GM12892 (cell line): ENCODE measurements around the gene MAP3K19. TPM values are rescaled to one million over a fixed set of nuclear protein-coding genes. Genes with fewer than 3 reads are reported as not detected.
"Not testable (repeated sequence)": the region's sequence is repeated elsewhere in the genome, so short reads cannot be mapped to it uniquely, and the experiment has no call there.

ENCODE experiments used
- DNase-seq: peaks from one replicate; pipeline ENCODE4 v3.0.0; 2011; ENCODE audit not compliant: insufficient read length
- FAIRE-seq: peaks from 2 replicates; lab custom pipeline; 2011; peaks lifted over from hg19 to GRCh38; lab: Jason Lieb, UNC
- POLR2A ChIP-seq: IDR thresholded peaks from 2 replicates; pipeline ENCODE4 v1.6.1; 2011; ENCODE audit warnings: low read depth, low read length, control low read depth
- POLR2AphosphoS5 ChIP-seq: IDR thresholded peaks from 2 replicates; pipeline ENCODE4 v1.6.1; 2011; ENCODE audit warnings: low read depth, low read length, control low read depth
- TAF1 ChIP-seq: IDR thresholded peaks from 2 replicates; pipeline ENCODE4 v1.6.1; 2011; ENCODE audit warnings: low read depth, mild to moderate bottlenecking, control low read depth, low read length, borderline replicate concordance
- polyA plus RNA-seq: library from polyadenylated mRNA; unstranded; fragments of >200 nt; gene quantifications from one replicate; pipeline ENCODE4 v1.2.1, GENCODE V29; 2012; ENCODE audit warnings: missing spikeins, inconsistent platforms; ENCODE audit not compliant: missing spikeins

MAP3K19 gene, protein sequence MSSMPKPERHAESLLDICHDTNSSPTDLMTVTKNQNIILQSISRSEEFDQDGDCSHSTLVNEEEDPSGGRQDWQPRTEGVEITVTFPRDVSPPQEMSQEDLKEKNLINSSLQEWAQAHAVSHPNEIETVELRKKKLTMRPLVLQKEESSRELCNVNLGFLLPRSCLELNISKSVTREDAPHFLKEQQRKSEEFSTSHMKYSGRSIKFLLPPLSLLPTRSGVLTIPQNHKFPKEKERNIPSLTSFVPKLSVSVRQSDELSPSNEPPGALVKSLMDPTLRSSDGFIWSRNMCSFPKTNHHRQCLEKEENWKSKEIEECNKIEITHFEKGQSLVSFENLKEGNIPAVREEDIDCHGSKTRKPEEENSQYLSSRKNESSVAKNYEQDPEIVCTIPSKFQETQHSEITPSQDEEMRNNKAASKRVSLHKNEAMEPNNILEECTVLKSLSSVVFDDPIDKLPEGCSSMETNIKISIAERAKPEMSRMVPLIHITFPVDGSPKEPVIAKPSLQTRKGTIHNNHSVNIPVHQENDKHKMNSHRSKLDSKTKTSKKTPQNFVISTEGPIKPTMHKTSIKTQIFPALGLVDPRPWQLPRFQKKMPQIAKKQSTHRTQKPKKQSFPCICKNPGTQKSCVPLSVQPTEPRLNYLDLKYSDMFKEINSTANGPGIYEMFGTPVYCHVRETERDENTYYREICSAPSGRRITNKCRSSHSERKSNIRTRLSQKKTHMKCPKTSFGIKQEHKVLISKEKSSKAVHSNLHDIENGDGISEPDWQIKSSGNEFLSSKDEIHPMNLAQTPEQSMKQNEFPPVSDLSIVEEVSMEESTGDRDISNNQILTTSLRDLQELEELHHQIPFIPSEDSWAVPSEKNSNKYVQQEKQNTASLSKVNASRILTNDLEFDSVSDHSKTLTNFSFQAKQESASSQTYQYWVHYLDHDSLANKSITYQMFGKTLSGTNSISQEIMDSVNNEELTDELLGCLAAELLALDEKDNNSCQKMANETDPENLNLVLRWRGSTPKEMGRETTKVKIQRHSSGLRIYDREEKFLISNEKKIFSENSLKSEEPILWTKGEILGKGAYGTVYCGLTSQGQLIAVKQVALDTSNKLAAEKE (N-terminal part only)
- 0.28 TPM for polyA plus RNA-seq

DNA sequence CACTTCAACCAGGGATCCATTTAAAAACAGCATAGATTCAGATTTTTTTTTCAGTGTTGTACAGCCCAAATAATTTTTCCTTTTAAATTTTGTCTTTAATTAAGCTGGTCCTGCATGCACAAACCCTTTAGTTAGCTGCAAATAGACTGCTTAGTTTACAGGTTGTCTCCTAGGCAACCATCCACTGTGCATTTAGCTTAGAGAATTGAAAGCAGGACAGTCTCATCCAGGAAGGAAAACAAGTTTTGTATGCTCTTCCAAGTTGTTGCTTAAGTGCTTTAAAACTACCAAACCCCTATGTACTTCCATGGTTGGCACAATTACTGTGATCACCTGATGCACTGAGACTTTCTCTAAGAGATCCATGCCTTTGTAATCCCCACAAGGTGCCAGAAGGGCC, at the start of gene MAP3K19:
MAP3K19 (minus strand) TSS at position 148 of the 400 bp plus-strand sequence. CDS start 22,800 bp downstream, outside the sequence.
- DNase-seq, result no peak
- TF ChIP-seq TAF1 (no peak), POLR2AphosphoS5 (no peak), POLR2A (no peak)
- FAIRE-seq, result no peak

DNA sequence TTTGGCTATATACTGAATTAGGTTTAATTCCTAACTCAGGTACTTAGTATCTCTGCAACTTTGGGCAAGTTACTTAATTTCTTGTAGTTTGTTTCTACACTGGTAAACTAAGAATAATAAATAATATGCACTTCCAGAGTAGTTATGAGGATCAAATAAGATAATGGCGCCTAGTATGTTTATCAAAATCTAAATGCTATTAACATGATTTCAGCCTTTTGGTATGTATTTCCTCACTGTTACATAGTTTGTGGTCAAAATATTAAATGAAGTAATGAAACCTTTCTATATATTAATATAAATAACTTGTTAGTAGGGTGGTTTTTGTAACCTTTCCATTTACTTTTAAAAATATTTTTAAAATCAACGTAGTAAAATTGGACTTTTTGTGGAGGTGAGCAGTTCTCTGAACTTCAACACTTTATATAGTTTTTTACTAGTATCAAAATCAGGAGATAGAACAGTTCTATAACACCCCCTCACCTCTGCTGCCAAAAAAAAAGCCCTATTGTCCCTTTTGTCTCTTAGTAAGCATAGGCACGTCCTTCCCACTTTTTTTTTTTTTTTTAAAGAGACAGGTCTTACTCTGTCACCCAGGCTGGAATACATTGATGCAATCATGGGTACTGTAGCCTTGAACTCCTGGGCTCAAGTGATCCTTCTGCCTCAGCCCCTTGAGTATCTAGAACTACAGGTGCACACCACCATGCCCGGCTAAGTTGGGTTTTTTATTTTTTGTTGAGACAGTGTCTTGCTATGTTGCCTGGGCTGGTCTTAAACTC, 49.6 kb upstream of the MAP3K19 start:
- DNase-seq (no peak), FAIRE-seq (no peak)
- TF ChIP-seq POLR2A (no peak), POLR2AphosphoS5 (no peak), TAF1 (no peak)

DNA sequence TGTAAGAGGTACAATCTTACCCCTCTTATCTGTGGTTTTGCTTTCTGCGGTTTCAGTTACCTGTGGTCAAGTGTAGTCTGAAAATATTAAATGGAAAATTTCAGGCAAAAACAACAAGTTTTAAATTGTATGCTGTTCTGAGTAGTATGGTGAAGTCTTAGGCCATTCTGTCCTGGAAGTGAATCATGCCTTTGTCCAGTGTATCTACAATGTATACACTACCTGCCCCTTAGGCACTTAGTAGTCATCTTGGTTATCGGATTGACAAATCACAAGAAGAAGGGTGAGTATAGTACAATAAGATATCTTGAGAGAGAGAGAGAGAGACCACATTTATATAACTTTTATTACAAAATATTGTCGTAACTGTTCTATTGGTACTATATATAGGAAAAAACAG, 48.3 kb upstream of the MAP3K19 start:
- FAIRE-seq (no peak), DNase-seq (no peak)
- TF ChIP-seq POLR2A (no peak), TAF1 (no peak), POLR2AphosphoS5 (no peak)

DNA sequence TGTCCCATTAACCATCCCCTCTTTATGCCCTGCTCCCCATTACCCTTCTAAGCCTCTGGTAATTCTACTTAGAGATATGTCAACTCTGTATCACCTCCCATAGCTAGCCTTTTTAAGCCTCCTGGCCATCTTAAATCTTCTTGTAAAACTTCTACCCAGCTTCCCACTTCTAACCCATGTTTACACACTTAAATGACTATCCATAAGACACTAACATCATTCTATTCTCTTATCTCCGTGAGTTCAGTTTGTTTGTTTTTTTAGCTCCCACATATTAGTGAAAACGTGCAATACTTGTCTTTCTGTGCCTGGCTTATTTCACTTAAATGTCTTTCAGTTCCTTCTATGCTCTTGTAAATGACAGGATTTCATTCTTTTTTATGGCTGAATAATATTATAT, 47.3 kb upstream of the MAP3K19 start:
- no peak for DNase-seq
- no peak for FAIRE-seq
- TF ChIP-seq POLR2AphosphoS5, result no peak
- TF ChIP-seq TAF1, result no peak
- TF ChIP-seq POLR2A, result no peak

DNA sequence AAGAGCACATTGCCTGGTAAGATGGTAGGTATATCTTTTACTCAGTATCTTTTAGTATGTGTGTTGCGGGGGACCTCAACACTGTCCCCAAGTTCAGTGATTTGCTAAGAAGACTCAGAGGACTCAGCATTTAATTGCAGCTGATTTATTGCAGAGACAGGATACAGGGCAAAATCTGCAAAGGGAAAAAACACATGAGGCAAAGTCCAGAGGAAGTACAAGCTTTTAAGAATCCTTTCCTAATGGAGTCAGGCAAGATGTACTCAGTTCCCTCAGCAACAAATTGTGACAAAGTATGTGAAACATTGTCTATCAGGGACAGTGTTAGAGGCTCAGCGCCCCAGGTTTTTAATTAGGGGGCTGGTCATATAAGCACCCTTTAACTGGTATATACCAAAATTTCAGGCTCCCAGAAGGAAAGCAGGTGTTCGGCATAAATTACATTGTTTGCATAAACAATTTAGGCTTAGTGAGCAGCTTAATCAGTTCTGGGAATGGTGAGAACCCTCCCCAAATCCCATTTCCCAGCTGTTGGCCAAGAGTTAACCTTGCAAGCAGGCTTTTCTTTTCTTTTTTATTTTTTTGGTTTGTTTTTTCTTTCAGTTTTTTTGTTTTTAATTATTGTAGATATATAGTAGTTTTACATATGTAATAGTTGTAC, 46.6 kb upstream of the MAP3K19 start:
- TF ChIP-seq TAF1 (no peak), POLR2A (no peak), POLR2AphosphoS5 (no peak)

DNA sequence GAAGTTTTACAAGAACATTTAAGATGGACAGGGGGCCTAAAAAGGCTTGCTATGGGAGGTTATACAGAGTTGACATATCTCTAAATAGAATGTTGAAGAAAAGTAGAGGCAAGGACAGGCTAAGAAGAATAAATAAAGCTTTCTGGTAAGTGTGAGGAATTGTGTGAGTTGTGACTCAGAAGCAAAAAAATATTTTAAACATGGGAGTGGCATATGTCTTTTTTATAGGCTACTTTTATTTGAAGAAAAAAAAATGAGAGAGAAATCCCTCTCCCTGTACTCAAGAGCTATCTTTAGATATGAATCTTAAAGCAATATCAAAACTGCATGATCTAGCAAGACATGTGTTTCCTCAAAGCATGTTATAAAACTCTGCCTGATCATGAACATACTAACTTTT, 45.9 kb upstream of the MAP3K19 start:
- DNase-seq (no peak), FAIRE-seq (no peak)
- TF ChIP-seq POLR2A (no peak), POLR2AphosphoS5 (no peak), TAF1 (no peak)

More for the DNA sequence above, 46.6 kb upstream of the MAP3K19 start:
- FAIRE-seq, result no peak
- no peak for DNase-seq

DNA sequence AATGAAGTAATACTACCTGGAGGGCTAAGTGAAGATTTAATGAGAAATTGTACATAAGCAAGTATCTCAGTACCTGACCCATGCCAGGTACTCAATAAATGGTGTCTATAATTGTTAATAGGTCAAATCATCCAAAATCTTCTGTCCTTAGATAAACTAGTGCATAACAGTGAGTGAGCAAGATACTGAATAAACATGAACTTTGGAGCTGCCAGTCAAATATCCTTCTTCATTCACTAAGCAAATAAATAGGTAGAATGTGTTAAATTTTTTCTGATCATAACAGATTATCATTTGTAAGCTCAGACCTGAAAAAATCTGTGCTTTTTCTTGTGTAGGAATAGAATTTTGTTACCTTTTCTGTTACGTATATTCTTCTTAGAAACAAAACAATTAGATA, 44.4 kb upstream of the MAP3K19 start:
- peak; percentile 38 for FAIRE-seq
- no peak for TF ChIP-seq POLR2AphosphoS5
- no peak for TF ChIP-seq POLR2A
- TF ChIP-seq TAF1, result no peak
- no peak for DNase-seq

DNA sequence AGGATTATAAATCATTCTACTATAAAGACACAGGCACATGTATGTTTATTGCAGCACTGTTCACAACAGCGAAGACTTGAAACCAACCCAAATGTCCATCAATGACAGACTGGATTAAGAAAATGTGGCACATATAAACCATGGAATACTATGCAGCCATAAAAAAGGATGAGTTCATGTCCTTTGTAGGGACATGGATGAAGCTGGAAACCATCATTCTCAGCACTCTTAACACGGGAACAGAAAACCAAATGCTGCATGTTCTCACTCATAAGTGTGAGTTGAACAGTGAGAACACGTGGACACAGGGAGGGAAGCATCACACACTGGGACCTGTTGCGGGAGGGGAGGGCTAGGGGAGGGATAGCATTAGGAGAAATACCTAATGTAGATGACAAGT, 42.4 kb upstream of the MAP3K19 start:
- not testable (repeated sequence) for FAIRE-seq, DNase-seq

DNA sequence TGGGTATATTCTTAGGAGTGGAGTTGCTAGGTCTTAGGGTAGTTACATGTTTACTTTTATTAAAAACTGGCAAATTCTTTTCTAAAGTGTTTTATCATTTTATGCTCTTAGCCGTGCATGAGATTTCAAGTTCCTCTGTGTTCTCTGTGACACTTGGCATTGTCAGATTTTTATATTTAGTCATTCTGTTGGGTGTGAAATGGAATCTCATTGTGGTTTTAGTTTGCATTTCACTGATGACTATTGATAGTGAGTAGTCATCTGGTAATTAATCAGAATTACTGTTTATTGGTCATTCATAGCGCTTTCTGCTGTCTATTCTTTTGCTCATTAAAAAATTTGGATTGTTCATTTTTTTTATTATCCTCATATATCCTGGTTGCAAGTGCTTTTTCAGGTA, 39.0 kb upstream of the MAP3K19 start:
- no peak for TF ChIP-seq POLR2A
- no peak for TF ChIP-seq POLR2AphosphoS5
- no peak for TF ChIP-seq TAF1
- DNase-seq (no peak), FAIRE-seq (no peak)

DNA sequence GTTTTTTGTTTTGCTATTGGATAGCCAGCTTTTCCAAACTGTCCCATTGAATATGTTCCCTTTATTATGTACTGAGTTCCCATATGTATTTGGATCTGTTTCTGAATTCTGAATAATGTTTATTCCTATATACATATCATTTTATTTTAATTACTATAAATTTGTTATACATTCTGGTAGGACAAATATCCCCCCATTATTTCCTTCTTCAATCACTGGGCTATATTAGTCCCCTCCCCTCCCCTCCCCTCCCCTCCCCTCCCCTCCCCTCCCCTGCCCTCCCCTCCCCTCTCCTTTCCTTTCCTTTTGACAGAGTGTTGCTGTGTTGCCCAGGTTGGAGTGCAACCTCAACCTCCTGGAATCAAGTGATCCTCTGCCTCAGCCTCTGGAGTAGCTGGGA, 31.2 kb upstream of the MAP3K19 start:
- TF ChIP-seq POLR2A, result no peak
- DNase-seq (no peak), FAIRE-seq (no peak)

DNA sequence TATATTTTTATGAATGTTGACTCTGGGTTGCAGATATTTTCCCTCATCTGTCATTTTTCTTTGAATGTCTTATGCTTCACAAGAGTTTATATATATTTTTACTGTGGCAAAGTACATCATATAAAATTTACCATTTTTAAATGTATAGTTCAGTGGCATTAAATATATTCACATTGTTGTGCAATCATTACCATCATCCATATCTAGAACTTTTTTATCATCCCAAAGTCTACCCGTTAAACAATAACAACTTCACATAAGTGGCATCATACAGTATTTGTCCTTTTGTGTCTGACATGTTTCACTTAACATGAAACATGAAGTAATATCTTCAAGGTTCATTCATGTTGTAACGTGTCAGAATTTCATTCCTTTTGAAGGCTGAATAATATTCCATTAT, 29.3 kb upstream of the MAP3K19 start:
- no peak for FAIRE-seq
- no peak for TF ChIP-seq POLR2AphosphoS5
- TF ChIP-seq TAF1, result no peak
- TF ChIP-seq POLR2A, result no peak
- no peak for DNase-seq
